Measurements from ENCODE around the gene KIF6.
"Not testable (repeated sequence)": the region's sequence is repeated elsewhere in the genome, so short reads cannot be mapped to it uniquely, and the experiment has no call there.

Gene KIF6

DNA sequence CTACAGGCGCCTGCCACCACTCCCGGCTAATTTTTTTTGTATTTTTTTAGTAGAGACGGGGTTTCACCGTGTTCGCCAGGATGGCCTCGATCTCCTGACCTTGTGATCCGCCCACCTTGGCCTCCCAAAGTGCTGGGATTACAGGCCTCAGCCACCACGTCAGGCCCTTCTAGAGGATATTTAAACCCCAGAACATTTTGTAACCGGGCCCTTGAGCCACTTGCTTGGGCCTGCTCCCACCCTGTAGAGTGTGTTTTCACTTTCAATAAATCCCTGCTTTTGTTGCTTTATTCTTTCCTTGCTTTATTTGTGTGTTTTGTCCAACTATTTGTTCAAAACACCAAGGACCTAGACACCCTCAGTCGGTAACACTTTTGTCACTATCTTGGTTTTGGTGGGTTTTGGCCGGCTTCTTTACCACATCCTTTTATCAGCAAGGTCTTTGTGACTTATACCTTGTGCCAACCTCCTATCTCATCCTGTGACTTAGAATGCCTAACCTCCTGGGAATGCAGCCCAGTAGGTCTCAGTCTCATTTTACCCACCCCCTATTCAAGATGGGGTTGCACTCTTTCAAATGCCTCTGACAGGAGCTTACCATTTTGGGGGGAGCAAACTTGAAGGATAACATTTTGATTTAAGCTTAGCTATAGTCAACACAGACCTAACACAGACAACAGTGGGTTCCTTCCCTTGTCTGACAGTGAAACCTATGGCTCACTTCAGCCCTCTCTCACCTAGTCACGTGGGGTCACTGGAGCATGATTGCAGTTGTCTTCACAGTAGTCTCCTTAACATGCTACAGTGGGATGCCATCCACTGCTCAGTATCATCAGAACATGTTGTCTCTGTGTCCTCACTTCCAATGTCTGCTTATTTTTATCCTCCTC is 27.9 kb upstream of the KIF6 start:
- no peak for DNase-seq (ENCODE audit: low read depth)
- no peak overlapping the region for H3K4me3 ChIP-seq (ENCODE audit: low read depth, low read length)
- in situ Hi-C loops (cut with HindIII; ENCODE audit: low sequenced_read_pairs) = no loop called here
- TF ChIP-seq, protein P1, sequence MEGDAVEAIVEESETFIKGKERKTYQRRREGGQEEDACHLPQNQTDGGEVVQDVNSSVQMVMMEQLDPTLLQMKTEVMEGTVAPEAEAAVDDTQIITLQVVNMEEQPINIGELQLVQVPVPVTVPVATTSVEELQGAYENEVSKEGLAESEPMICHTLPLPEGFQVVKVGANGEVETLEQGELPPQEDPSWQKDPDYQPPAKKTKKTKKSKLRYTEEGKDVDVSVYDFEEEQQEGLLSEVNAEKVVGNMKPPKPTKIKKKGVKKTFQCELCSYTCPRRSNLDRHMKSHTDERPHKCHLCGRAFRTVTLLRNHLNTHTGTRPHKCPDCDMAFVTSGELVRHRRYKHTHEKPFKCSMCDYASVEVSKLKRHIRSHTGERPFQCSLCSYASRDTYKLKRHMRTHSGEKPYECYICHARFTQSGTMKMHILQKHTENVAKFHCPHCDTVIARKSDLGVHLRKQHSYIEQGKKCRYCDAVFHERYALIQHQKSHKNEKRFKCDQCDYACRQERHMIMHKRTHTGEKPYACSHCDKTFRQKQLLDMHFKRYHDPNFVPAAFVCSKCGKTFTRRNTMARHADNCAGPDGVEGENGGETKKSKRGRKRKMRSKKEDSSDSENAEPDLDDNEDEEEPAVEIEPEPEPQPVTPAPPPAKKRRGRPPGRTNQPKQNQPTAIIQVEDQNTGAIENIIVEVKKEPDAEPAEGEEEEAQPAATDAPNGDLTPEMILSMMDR (IDR thresholded peaks at IDR 0.05; ENCODE audit: low read depth, low read length, missing control alignments) = no peak

DNA sequence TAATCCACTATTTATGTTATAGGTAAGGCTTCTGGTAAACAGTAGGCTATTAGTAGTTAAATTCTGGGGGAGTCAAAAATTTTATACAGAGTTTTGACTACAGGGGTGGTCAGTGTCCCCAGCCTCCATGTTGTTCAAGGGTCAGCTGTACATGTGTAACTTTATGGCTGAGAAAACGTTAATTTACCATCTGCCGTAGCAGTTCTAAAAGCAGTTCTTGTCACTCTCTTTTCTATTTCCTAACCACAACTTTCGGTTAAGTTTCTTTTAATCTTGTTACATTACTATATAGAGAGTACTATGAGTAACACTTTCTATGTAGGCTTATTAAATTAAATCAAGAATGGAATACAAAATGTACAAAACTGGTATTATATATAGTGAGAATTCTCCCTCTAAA is 21.6 kb upstream of the KIF6 start:
- no peak overlapping the region for H3K4me3 ChIP-seq (ENCODE audit: low read depth, low read length)
- in situ Hi-C loops (cut with HindIII; ENCODE audit: low sequenced_read_pairs) = no loop called here
- no peak for DNase-seq (ENCODE audit: low read depth)
- TF ChIP-seq, protein P1 (IDR thresholded peaks at IDR 0.05; ENCODE audit: low read depth, low read length, missing control alignments) = no peak

DNA sequence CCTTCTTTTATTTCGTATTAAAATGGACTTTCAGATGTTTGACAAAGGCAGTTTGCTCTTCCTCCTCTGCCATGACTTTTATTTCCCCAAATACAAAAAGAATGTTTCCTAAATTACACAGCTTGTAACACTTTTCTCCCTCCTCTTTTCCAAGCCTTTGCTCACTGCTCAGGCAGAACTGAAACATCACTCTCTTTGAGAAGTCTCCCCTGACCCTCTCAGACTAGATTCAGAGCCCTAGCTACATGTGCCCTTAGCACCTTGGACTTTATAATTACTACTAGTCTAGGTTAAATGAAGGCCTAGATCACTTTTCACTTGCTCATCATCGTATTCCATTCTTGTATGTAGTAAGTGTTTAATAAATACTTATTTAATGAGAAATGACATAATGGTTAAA is 8.5 kb upstream of the KIF6 start:
- TF ChIP-seq, protein P1 (IDR thresholded peaks at IDR 0.05; ENCODE audit: low read depth, low read length, missing control alignments) = no peak
- no peak overlapping the region for H3K4me3 ChIP-seq (ENCODE audit: low read depth, low read length)
- in situ Hi-C loops (cut with HindIII; ENCODE audit: low sequenced_read_pairs) = no loop called here
- DNase-seq (ENCODE audit: low read depth) = no peak

DNA sequence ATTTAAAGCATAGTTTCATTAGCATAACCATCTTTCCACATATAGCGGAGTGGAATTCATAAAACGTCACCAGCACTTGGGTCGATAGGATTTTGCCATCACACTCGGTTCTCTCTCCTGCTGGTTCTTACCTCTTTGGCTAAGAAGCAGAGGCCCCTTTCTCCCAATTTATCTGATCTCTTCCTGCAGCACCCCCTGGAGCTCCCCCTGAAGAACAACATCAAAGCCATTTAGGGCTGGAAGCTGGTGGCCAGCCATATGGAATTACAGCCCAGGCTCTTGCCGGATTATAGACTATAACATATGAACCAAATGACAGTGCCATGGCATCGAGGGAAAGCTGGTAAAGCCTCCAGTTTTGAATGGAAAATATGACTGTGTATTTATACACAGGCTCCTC is 6.4 kb upstream of the KIF6 start:
- DNase-seq (ENCODE audit: low read depth) = peak; percentile 0
- TF ChIP-seq, protein P1 (IDR thresholded peaks at IDR 0.05; ENCODE audit: low read depth, low read length, missing control alignments) = no peak
- no peak overlapping the region for H3K4me3 ChIP-seq (ENCODE audit: low read depth, low read length)
- in situ Hi-C loops (cut with HindIII; ENCODE audit: low sequenced_read_pairs) = no loop called here

DNA sequence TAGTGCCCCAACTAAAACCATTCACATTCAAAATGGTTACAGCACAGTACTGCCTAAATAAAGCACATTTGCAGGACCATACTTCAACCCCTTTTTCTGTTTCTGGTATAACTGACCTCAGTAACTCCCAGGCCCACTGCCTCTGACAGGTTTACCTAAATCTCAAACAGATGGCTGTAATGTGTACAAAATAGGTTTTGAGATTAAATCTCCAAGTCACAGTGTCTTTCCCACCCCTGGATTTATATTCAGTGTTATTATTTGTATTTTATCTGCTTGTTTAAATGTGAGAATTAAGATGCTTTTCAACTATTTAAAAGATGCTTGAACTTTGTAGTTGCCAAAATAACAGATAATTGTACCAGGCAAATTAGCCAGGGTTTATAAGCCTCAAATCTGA is 4.7 kb upstream of the KIF6 start:
- no peak for DNase-seq (ENCODE audit: low read depth)
- TF ChIP-seq, protein P1 (IDR thresholded peaks at IDR 0.05; ENCODE audit: low read depth, low read length, missing control alignments) = no peak
- no peak overlapping the region for H3K4me3 ChIP-seq (ENCODE audit: low read depth, low read length)
- in situ Hi-C loops (cut with HindIII; ENCODE audit: low sequenced_read_pairs) = no loop called here

DNA sequence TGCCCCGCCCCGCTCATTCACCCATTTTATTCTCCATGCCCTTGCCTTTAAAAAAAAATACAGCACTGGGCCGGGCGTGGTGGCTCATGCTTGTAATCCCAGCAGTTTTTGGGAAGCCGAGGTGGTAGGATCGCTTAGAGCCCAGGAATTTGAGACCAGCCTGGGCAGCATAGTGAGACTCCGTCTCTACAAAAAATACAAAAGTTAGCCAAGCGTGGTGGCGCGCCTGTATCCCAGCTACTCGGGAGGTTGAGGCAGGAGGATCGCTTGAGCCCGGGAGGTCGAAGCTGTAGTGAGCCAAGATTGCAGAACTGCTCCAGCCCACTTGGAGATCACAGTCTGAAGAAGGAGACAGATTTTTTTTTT is 407 bp upstream of the KIF6 start:
- TF ChIP-seq, protein P1 (IDR thresholded peaks at IDR 0.05; ENCODE audit: low read depth, low read length, missing control alignments) = no peak
- H3K4me3 ChIP-seq (ENCODE audit: low read depth, low read length) = peak overlapping the region; percentile 79
- in situ Hi-C loops (cut with HindIII; ENCODE audit: low sequenced_read_pairs) = no loop called here
- DNase-seq (ENCODE audit: low read depth) = no peak

DNA sequence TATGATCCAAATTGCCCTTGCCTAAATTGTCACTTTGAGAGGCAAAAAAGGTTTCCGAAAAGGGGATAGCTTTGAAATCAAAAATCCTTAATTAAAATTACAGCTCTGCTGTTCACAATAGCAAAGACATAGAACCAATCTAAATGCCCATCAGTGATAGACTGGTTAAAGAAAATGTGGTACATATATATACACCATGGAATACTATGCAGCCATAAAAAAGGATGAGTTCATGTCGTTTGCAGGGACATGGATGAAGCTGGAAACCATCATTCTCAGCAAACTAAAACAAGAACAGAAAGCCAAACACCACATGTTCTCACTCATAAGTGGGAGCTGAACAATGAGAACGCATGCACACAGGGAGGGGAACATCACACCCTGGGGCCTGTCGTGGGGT is 1.9 kb downstream of the KIF6 start:
- DNase-seq (ENCODE audit: low read depth); in situ Hi-C loops (cut with HindIII; ENCODE audit: low sequenced_read_pairs); H3K4me3 ChIP-seq (ENCODE audit: low read depth, low read length): not testable (repeated sequence)
